ENCODE measurements around the gene LIPF.

DNA sequence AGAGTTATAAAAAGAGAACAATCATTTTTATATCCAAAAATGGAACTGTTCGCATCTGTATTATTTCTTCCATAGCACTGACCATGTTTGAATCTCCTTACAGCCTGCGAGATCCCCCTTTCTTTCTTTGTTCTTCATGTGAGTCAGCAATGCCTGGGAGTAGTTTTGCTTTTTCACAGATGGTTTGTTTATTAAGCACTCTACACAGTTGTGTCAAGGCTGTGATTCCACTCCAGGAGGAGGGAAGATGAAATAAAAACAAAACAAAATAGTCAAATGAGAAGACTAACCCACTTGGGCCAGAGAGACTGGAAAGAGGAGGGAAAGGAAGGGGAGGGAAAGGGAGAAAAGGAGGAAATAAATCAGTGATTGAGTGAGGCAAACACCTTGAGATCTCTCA is 7.8 kb downstream of the LIPF start:
- TF ChIP-seq, protein P1, sequence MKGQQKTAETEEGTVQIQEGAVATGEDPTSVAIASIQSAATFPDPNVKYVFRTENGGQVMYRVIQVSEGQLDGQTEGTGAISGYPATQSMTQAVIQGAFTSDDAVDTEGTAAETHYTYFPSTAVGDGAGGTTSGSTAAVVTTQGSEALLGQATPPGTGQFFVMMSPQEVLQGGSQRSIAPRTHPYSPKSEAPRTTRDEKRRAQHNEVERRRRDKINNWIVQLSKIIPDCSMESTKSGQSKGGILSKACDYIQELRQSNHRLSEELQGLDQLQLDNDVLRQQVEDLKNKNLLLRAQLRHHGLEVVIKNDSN (CRISPR knock-in tag; IDR thresholded peaks at IDR 0.05), result no peak
- TF ChIP-seq ZNF232 (CRISPR knock-in tag; IDR thresholded peaks at IDR 0.05) (no peak), TCF7 (CRISPR knock-in tag; IDR thresholded peaks at IDR 0.05; ENCODE audit: low read depth) (no peak), NR2C2 (CRISPR knock-in tag; IDR thresholded peaks at IDR 0.05) (no peak)
- TF ChIP-seq, protein P2, sequence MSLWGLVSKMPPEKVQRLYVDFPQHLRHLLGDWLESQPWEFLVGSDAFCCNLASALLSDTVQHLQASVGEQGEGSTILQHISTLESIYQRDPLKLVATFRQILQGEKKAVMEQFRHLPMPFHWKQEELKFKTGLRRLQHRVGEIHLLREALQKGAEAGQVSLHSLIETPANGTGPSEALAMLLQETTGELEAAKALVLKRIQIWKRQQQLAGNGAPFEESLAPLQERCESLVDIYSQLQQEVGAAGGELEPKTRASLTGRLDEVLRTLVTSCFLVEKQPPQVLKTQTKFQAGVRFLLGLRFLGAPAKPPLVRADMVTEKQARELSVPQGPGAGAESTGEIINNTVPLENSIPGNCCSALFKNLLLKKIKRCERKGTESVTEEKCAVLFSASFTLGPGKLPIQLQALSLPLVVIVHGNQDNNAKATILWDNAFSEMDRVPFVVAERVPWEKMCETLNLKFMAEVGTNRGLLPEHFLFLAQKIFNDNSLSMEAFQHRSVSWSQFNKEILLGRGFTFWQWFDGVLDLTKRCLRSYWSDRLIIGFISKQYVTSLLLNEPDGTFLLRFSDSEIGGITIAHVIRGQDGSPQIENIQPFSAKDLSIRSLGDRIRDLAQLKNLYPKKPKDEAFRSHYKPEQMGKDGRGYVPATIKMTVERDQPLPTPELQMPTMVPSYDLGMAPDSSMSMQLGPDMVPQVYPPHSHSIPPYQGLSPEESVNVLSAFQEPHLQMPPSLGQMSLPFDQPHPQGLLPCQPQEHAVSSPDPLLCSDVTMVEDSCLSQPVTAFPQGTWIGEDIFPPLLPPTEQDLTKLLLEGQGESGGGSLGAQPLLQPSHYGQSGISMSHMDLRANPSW (CRISPR knock-in tag; conservative IDR thresholded peaks at IDR 0.05; ENCODE audit: low read depth), result no peak
- TF ChIP-seq, protein P3, sequence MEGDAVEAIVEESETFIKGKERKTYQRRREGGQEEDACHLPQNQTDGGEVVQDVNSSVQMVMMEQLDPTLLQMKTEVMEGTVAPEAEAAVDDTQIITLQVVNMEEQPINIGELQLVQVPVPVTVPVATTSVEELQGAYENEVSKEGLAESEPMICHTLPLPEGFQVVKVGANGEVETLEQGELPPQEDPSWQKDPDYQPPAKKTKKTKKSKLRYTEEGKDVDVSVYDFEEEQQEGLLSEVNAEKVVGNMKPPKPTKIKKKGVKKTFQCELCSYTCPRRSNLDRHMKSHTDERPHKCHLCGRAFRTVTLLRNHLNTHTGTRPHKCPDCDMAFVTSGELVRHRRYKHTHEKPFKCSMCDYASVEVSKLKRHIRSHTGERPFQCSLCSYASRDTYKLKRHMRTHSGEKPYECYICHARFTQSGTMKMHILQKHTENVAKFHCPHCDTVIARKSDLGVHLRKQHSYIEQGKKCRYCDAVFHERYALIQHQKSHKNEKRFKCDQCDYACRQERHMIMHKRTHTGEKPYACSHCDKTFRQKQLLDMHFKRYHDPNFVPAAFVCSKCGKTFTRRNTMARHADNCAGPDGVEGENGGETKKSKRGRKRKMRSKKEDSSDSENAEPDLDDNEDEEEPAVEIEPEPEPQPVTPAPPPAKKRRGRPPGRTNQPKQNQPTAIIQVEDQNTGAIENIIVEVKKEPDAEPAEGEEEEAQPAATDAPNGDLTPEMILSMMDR (IDR thresholded peaks at IDR 0.05), result no peak
- TF ChIP-seq, protein P4, sequence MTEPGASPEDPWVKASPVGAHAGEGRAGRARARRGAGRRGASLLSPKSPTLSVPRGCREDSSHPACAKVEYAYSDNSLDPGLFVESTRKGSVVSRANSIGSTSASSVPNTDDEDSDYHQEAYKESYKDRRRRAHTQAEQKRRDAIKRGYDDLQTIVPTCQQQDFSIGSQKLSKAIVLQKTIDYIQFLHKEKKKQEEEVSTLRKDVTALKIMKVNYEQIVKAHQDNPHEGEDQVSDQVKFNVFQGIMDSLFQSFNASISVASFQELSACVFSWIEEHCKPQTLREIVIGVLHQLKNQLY (CRISPR knock-in tag; IDR thresholded peaks at IDR 0.05), result no peak

Measured in WTC11 (cell line).